BE2C (cell line): ENCODE data around the gene GP1BB.

ENCODE experiments used
- DNase-seq: peaks from one replicate; pipeline ENCODE4 v3.0.0-alpha.2; 2020
- H3K27me3 ChIP-seq: fragments of 250-450 bp; sonication (Bioruptor Pico); 2 replicates; pipeline ENCODE4 v1.5.1; 2020; ENCODE audit warnings: mild to moderate bottlenecking
- H3K36me3 ChIP-seq: fragments of 250-450 bp; sonication (Bioruptor Pico); 2 replicates; pipeline ENCODE4 v1.5.1; 2020; ENCODE audit warnings: mild to moderate bottlenecking
- H3K4me1 ChIP-seq: fragments of 250-450 bp; sonication (Bioruptor Pico); 2 replicates; pipeline ENCODE4 v1.5.1; 2020
- H3K4me3 ChIP-seq: 2 replicates; pipeline ENCODE4 v1.5.1; 2011; ENCODE audit warnings: low read depth, low read length
- H3K9me3 ChIP-seq: fragments of 250-450 bp; sonication (Bioruptor Pico); 2 replicates; pipeline ENCODE4 v1.5.1; 2020
- TF ChIP-seq, protein P1 (sequence below): IDR thresholded peaks from 2 replicates; pipeline ENCODE4 v1.5.1; 2012; ENCODE audit warnings: mild to moderate bottlenecking, low read depth, low read length

The GP1BB gene

DNA sequence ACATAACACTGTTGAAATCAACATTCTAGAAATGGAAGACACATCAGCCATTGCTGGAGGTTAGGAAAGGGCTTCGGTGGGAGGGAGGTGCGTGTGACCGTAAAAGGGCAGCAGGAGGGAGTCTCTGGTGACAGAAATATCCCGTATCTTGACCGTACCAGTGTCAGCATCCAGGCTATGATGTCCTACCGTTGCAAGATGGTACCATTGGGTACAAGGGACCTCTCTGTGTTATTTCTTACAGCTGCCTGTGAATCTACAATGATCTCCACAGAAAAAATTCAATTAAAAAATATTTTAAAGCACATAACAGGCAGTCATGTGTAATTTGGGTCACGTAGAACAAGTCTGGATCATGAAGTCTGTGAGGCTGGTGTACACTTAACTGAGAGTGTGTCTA, 36.4 kb upstream of the GP1BB start:
- no peaks in the 10 kb centered on the region for H3K9me3 ChIP-seq
- no peaks in the 10 kb centered on the region for H3K4me1 ChIP-seq
- TF ChIP-seq, protein P1, sequence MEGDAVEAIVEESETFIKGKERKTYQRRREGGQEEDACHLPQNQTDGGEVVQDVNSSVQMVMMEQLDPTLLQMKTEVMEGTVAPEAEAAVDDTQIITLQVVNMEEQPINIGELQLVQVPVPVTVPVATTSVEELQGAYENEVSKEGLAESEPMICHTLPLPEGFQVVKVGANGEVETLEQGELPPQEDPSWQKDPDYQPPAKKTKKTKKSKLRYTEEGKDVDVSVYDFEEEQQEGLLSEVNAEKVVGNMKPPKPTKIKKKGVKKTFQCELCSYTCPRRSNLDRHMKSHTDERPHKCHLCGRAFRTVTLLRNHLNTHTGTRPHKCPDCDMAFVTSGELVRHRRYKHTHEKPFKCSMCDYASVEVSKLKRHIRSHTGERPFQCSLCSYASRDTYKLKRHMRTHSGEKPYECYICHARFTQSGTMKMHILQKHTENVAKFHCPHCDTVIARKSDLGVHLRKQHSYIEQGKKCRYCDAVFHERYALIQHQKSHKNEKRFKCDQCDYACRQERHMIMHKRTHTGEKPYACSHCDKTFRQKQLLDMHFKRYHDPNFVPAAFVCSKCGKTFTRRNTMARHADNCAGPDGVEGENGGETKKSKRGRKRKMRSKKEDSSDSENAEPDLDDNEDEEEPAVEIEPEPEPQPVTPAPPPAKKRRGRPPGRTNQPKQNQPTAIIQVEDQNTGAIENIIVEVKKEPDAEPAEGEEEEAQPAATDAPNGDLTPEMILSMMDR = no peak
- H3K4me3 ChIP-seq = no peak overlapping the region
- H3K36me3 ChIP-seq = no peaks in the 10 kb centered on the region
- H3K27me3 ChIP-seq = no peaks in the 10 kb centered on the region
- DNase-seq = no peak

- H3K4me3 ChIP-seq = no peak overlapping the region
- no peaks in the 10 kb centered on the region for H3K4me1 ChIP-seq
- no peaks in the 10 kb centered on the region for H3K9me3 ChIP-seq
- TF ChIP-seq, protein P1 = no peak
- H3K27me3 ChIP-seq = no peaks in the 10 kb centered on the region
- no peak for DNase-seq
- no peaks in the 10 kb centered on the region for H3K36me3 ChIP-seq
Measured at GRCh38 chr22:19687561-19688300, 35.6 kb upstream of the GP1BB start.

GRCh38 chr22:19688301-19689290, 34.7 kb upstream of the GP1BB start:
- TF ChIP-seq, protein P1 = no peak
- Histone ChIP-seq H3K27me3 (no peaks in the 10 kb centered on the region), H3K36me3 (no peaks in the 10 kb centered on the region), H3K9me3 (no peaks in the 10 kb centered on the region), H3K4me1 (no peaks in the 10 kb centered on the region), H3K4me3 (no peak overlapping the region)
- DNase-seq = no peak

GRCh38 chr22:19689408-19689807, 33.9 kb upstream of the GP1BB start:
- no peaks in the 10 kb centered on the region for H3K27me3 ChIP-seq
- H3K36me3 ChIP-seq = no peaks in the 10 kb centered on the region
- TF ChIP-seq, protein P1 = no peak
- no peak overlapping the region for H3K4me3 ChIP-seq
- no peaks in the 10 kb centered on the region for H3K9me3 ChIP-seq
- H3K4me1 ChIP-seq = no peaks in the 10 kb centered on the region
- no peak for DNase-seq

GRCh38 chr22:19691007-19691720, 32.2 kb upstream of the GP1BB start:
- no peak overlapping the region for H3K4me3 ChIP-seq
- TF ChIP-seq, protein P1 = no peak
- H3K27me3 ChIP-seq = no peaks in the 10 kb centered on the region
- no peak for DNase-seq
- H3K9me3 ChIP-seq = no peaks in the 10 kb centered on the region
- no peaks in the 10 kb centered on the region for H3K4me1 ChIP-seq
- H3K36me3 ChIP-seq = no peaks in the 10 kb centered on the region
